ENCODE results near the gene CMIP.

CMIP gene

DNA sequence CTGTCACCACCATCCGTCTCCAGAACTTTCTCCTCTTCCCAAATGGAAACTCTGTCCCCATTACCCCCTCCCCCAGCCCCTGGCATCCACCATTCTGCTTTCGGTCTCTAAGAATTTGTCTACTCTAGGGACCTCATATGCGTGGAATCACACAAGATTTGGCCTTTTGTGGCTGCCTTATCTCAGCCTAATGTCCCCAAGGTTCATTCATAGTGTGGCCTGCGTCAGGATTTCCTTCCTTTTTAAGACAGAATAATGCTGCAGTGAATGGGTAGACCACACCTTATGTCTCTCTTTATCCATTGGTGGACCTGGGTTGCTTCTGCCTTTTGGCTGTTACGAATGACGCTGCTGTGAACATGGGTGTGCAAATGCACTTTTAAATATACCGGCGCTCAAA lies 194.7 kb downstream of the CMIP start:
- DNase-seq (ENCODE audit: low spot score) = no peak

DNA sequence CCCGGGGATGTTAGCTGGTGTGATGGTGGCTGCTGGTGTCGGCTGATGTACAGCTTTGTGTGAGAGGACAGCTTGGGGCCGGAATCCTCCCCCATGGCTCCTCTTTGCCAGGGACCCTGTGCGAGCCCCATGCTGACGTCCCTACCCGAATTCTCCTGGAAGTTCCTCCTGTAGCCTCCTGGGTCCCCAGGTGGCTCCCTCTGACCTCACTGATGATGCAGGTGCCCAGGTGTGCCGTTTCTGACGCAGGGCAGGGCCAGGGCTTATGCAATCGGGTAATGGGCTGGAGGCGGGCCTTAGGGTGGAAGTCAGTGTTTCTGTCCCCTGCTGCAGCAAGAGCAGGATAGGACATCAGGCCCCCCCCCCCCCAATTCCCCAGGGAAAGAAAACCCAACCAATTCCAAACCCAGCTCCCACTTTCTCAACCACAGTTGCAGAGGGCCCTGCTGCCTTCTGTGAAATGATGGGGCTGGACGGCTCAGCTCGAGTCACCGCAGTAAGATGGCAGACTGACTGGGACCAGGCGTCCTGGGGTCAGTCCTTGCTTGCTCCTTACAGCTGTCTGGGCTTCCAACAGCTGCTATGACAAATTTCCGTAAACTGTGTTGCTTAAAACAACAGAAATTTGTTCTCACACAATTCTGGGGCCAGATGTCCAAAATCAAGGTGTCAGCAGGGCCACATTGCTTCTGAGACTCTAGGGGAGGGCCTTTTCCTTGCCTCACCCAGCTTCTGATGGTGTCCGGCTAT lies 195.5 kb downstream of the CMIP start:
- DNase-seq (ENCODE audit: low spot score) = no peak

DNA sequence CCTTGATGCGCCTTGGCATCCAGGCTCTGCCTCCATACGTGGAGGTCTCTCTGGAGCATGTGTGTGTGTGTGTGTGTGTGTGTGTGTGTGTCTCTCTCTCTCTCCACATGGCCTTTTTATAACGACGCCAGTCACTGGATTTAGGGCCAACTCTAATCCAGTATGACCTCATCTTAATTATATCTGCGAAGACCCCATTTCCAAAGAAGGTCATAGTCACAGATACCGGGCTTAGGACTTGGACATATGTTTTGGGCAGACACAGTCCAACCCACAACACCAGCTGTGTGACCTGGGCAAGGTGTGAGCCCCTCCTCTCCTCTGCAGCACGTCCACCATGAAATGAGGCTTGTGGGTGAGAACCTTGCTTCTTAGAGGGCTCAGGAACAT lies 196.1 kb downstream of the CMIP start:
- no peak for DNase-seq (ENCODE audit: low spot score)

DNA sequence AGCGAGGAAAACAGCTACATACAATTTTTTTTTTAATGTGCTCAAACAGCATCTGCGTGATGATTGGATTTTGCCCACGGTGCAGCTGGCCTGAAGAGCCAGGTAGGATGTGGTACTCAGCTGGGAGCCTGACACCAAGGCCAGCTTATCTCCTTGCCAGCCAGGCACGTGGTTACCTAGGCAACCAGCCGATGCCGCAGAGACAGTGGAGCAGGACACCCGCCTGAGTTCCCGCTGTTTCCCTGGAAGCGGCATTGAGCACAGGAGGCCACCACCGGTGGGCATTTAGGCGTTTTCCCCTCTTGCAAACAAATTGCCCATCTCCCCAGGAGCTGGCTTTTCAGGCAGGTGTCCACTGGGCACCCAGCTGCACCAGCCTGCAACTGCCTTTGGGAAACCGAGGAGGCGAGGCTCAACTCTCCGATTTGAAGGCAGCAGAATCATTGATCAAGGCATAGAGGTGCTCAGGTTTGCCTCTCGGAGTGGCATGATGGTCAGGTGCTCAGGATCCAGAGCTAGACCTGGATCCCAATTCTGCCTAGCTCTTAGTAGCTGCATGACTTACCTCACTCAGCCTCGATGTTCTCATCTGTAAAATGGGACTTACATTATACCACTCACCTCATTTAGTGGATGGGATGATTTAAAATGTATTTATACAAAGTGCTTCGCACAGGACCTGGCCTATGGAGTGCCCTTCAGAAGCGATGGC lies 196.9 kb downstream of the CMIP start:
- DNase-seq (ENCODE audit: low spot score) = no peak

DNA sequence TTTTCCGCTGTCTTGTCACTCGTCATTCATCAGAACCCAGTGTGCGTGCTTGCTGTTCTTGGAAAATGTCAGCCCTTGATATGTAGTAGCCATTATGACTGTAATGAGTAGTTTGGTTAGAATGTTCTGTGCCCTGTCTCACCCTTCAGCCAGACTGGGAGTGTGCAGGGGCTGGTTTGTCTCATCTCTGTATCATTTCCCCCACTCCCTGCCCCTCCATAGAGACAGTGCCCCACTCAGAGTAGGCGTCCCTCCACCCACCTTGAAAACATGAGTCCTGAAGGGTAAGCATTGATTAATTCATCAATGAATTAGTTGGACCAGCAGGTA lies 197.5 kb downstream of the CMIP start:
- no peak for DNase-seq (ENCODE audit: low spot score)

DNA sequence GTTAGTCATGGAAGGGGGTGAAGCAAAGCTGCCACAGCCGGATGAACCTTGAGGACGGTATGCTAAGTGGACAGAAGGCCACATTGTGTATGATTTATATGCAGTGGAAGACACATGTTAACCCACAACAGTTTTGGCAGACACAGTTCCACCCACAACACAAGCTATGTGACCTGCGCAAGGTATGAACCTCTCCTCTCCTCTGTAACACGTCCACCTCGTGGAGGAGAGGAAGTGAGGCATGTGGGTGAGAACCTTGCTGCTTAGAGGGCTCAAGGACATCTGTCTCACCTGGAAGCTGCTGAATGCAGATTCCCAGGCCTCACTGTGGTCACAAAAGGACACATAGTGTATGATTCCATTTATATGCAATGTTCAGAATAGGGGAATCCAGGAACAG lies 198.3 kb downstream of the CMIP start:
- DNase-seq (ENCODE audit: low spot score) = no peak

DNA sequence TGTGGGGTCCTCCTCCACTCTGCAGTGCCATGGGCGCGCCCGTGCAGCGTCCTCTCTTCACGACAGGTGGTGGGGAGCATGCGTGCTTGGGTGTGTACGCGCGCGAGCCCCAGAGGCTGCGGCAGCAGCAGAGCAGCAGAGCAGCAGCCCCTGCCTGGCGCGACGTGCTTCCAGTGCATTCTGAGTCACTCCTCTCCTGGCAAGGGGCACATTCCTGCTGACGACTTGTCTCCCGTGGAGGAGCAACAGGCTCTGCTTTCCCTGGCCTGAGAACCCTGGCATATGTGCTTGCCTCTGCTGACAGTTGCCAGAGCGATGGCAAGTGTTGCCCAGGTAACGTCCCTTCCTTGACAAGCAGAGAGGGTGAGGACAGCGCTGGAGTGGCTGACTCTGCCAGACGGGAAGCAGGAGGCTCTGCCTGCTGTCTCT lies 200.7 kb downstream of the CMIP start:
- no peak for DNase-seq (ENCODE audit: low spot score)

DNA sequence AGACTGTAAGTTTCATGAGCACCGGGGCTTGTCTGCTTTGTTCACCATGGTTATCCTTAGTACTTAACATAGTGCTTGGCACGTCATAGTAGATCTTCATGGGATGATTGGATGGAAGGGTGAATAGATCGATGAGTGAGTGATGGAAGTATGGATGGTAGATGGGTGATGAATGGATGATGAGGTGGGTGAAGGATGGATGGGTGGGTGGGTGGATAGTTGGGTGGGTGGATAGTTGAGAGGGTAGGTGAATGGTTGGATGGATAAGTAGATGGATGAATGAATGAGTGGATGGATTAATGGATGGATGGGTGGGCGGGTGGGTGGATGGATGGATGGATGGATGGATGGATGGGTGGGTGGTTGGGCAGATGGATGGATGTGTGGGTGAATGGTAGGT lies 201.3 kb downstream of the CMIP start:
- DNase-seq (ENCODE audit: low spot score) = no peak

DNA sequence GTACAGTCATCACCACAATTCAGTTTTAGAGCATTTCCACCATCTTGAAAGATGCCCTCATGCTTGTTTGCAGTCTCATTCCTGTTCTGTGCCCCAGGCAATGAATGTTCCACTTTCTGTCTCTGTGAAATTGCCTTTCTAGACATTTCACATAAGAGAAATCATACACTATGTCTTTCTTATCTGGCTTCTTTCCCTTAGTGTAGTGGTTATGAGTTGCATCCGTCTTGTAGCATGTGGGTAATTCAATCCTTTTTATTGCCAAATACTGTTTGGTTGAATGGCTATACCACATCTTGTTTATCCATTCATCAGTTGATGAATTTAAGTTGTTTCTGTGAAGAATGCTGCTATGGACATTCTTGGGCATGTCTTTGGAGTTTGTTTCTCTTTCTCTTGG lies 202.0 kb downstream of the CMIP start:
- DNase-seq (ENCODE audit: low spot score) = no peak

DNA sequence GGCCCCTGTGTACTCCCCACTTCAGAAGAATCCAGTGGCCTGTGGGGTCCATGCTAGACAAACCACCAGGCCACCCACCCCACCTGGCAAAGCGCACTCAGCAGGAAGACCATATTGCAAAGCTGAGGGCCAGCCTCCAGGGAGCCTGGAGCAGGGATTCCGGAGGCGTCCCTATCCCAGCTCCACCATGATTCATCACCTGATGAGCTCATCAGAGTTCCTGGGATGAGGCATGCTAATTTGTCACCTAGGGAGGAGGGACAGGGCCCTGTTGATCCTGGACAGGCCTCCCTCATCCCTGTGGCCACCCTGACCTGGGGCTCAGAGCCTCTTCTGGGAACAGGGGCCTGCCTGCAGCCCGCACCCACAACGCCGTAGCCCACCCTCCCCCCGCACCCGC lies 202.9 kb downstream of the CMIP start:
- DNase-seq (ENCODE audit: low spot score) = no peak

DNA sequence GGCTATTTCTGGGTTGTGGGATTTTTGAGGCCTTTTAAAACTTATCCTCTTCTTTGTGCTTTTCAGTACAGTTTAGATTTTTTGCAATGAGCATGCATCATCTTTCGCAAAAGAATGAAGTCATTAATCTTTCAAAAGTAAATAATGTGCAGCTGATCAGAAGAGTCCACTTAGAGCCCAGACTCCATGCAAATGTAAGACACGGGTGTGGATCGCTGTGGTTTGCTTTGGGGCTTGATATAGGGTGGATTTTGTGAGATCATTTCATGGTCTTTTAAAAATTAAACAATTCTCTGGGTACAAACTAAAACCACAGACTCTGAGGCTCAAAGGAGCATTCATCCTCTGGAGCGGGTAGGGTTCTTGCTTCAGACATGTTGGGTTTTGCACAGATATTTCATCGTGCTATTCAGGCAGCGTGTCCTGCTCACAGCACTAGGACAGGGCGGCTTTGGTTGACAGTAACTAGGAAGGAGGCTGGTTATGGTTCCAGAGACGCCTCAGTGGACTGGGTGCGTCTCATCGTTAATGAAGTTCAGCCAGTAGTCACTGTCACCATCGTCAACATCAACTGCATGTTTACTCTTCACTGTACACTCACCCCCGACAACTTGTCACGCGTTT lies 205.1 kb downstream of the CMIP start:
- DNase-seq (ENCODE audit: low spot score) = no peak

DNA sequence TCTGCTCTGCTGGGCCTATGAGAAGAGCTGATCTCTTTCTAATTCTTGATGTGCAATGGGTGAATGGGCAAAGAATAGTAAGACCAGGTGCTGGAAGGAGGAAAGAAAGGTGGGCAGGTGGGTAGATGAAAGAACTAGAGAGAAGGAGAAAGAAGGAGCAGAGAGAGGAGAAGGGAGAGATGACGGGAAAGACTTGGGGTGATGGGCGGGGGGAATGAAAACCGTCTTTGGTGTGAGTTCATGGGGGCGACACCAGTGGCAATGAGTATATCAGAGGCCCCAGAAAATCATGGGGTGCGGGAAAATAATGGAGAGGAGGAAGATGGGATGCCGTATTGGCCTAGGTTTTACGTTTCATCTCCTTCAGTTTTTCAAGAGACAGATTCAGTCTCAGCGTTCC lies 205.7 kb downstream of the CMIP start:
- no peak for DNase-seq (ENCODE audit: low spot score)

DNA sequence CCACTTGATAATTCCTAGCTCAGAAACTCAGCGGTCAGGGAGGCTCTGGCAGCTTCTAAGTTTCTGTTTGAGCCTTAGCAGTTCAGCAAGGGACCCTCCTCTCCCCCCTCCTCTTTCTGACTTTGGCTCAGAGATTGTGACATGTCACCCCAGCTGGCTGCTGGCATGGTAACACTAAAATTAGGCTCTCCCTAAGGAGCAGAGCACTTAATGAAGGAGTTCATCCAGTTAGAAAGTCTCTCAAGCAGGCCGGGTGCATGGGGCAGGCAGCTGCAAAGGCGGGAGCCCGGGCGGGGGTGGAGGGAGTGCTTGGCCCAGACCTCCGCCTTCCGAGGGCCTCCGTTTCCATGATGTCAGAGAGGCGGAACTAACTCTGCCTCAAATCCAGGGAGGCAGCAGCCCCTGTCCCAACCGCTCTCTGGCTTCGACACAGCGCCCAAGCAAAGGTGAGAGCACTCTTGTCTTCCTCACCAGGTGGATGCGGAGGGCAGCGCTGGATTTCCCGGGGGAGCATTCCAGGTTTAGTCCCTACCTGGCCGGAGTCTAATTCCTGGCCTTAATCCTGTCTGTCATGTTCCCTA lies 206.5 kb downstream of the CMIP start:
- no peak for DNase-seq (ENCODE audit: low spot score)

DNA sequence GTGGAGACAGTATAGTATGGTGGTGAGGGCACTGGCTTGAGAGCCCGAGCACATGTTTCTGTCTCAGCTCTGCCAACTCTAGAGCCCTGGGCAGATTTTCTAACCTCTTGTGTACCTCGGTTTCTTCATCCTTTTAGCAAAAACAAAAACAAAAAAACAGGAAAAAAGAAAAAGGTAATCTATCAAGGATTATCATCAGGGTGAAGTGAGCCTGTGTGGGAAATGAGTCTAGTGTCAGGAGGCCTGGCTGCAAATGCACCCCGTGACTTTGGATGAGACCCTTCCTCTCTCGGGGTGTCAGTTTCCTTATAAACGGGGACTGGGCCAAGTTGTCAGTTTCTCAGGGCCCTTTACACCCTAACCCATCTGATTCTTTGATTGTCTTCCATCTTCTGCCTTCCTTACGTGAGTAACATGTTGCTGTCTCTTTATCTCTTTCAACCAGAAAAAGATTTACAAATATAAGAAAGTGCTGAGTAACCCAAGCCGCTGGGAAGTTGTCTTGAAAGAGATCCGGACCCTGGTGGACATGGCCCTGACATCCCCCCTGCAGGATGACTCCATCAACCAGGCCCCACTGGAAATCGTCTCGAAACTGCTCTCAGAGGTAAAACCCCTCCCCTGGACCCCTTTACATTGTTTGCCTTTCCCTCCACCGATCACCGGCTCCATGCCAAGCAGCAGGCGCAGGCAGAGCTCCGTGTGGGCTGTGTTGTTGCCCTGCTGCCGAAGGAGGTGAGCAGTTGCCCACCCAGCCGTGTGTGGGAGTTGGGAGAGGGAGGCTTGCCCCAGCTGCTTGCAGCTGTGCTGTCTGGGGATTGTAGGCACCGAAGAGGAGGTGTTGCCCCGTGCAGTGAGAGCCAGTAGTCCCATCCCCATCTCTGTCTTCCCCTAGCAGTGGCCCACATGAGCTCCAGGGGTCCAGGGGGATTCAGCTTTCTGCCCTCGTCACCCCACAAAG lies 207.4 kb downstream of the CMIP start:
- DNase-seq (ENCODE audit: low spot score) = no peak

DNA sequence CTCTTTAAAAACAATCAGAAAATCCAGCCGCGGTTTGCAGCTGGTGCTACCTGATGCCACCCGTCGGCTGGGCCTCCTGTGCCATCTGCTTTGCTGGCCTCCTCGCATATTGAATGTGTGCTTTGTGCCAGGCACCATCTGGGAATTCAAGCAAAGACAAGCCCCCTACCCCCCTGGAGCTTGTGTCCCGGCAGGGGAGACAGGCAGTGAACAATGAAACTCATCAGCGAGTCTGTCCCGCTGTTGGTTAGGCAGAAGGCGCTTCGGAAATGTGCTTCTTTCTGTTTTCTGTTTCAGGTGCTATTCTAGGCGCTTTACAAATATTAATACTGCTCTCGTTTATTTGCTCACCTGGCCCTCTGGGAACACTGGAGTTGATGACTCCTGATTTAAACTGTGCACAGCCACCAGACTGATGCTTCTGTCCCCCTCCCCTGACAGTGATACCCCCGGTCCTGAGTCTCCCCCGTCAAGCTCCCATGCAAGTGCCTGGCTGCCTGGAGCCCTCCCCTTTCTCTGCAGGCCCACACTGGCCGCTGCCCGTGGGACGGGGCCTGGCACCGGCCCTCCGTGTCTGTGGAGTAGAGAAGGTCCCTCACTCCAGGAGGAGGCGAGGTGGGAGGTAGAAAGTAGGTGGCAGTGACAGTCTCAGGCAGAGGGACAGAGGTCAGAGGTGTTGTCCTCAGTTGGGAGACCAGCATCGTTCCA lies 208.3 kb downstream of the CMIP start:
- no peak for DNase-seq (ENCODE audit: low spot score)

DNA sequence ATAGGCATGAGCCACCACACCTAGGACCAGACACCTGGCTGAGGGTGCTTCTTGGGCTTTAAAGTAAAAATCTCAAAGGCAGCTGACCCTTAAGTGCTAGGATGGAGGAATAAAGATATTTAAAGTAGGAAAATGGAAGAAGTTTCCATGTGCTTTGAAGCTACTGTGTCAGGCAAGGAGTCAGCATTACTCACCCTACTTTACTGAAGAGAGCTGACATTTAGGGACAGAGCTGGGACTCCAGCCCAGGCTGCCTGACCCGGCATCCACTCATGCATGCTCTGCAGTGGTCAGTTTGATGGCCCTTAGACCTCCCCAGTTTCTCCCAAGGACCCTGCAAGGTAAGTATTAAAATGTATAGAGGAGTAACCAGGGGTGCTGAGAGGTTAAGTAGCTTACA lies 209.7 kb downstream of the CMIP start:
- no peak for DNase-seq (ENCODE audit: low spot score)

DNA sequence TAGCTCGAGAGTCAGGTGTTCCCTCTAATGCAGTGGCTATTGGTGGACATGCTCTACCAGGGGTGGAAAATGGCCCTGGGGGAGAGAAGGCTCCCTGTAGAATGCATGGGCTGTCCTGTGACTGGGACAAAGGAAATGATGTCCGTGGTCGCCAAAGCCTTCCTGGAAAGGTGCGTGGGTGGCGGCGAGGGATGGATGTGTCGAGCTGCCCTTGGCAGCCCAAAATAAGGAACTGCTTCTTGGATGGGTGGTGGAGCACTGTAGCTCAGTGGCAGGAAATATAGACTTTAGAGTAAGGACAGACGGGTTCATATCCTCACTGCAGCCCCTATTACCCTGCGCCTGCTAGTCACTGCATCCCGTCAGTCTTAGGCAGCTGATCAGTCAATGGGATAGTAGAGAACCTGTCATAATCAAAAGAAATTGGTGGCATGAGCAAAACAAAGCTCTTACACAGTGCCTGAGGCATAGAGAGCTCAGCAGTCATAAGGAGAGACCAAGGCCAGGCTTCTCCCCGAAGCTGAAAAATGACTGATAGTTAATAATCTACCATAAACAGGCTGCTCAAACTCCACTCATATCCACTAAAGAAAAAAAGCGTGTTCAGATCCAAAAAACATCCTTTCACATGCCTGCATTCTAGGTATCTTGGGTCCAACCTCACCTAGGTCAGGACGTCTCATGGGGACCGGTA lies 211.0 kb downstream of the CMIP start:
- DNase-seq (ENCODE audit: low spot score) = no peak

DNA sequence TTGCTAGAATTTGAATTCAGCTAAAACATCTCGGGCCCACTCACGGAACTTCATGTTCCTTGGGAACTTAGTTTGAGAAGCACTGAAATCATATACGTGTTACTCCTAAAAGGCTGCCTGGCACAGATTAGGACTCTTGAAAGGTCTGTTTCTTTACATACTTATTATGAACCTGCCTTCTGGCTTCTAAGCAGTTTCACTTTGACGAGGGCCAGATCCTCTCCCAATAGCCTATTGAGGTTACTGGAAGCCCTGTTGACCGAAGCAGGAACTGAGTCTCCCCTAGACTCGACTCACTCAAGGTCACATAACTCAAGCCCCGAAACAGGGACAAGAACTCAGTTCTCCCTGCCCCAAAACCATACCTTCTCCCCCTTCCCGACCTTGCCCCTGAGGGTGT lies 212.6 kb downstream of the CMIP start:
- no peak for DNase-seq (ENCODE audit: low spot score)

DNA sequence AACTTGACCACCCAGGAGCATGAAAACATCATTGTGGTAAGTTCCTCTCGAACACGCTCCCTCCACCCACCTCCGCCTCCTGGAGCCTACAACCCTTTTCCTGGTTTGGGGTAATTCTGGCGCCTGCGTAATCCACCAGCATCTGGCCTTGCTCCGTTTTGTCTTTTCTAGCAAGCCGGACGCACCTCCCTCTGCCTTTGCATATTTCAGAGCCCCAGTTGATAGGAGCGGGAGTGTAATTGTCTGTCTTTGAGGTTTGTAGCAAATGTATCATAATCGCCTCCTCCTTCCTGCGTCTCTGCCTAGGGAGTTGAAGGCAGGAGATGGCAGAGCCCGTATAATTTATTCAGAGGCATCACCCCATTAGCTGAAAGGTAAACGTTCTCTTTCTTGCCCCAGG lies 213.2 kb downstream of the CMIP start:
- no peak for DNase-seq (ENCODE audit: low spot score)

DNA sequence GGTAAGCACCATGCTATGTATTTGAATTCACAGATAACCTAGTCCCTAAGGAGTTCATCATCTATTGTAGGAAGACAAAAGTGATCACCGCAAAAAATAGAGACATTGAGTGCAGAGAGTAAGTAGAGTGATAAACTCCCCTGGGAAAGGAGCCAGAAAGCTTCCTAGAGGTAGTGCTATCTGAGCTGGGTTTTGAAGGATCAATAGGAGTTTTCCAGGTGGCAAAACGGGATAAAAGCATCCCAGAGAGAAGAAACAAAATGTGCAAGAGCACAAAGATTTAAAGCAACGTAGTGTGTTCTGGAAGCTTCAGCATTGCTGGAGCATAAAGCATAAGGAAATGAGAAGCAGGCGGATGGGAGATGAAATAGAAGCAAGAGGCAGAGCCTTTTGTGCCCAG lies 213.8 kb downstream of the CMIP start:
- no peak for DNase-seq (ENCODE audit: low spot score)

DNA sequence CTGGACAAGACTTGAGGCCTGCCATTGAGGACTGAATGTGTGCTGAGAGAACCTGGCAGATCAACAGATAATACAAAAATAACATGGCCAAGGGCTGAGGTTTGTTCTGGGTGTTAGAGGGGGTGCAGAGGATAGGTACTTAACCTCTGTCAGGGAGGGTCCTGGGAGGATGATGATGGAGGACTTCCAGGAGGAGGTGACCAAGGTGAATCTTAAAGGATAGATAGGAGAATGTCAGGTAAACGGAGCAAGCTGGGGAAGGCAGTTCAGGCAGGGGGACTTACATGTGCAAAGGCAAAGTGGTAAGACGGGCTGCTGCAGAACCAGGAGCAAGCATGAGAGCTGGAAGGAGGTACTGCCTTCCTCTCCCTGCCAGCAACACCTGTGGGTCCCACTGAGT lies 214.6 kb downstream of the CMIP start:
- no peak for DNase-seq (ENCODE audit: low spot score)
